Measurements from ENCODE around the gene MCAT.

Gene MCAT

GRCh38 chr22:43171607-43172006 is 28.4 kb upstream of the MCAT start:
- peaks cover 30% of the 10 kb centered on the region for H3K36me3 ChIP-seq (ENCODE audit: control insufficient read depth, insufficient read depth, low read length)
- TF ChIP-seq CTCF (IDR thresholded peaks at IDR 0.05; ENCODE audit: insufficient read depth, low read length, poor library complexity, severe bottlenecking), result no peak
- DNase-seq (ENCODE audit: extremely low read depth, insufficient read length), result no peak

GRCh38 chr22:43171019-43171491 is 27.9 kb upstream of the MCAT start:
- Histone ChIP-seq H3K27me3 (replicated peaks; ENCODE audit: control insufficient read depth, insufficient read depth, low read length) (no peaks in the 10 kb centered on the region), H3K4me3 (replicated peaks; ENCODE audit: low read depth, low read length) (no peak overlapping the region), H3K36me3 (ENCODE audit: control insufficient read depth, insufficient read depth, low read length) (peaks cover 28% of the 10 kb centered on the region)
- TF ChIP-seq CTCF (IDR thresholded peaks at IDR 0.05; ENCODE audit: insufficient read depth, low read length, poor library complexity, severe bottlenecking), result no peak
- no peak for DNase-seq (ENCODE audit: extremely low read depth, insufficient read length)

More at GRCh38 chr22:43171607-43172006, 28.4 kb upstream of the MCAT start:
- Histone ChIP-seq H3K27me3 (replicated peaks; ENCODE audit: control insufficient read depth, insufficient read depth, low read length) (no peaks in the 10 kb centered on the region), H3K4me3 (replicated peaks; ENCODE audit: low read depth, low read length) (no peak overlapping the region)

GRCh38 chr22:43170131-43170480 is 26.9 kb upstream of the MCAT start:
- peaks cover 27% of the 10 kb centered on the region for H3K36me3 ChIP-seq (ENCODE audit: control insufficient read depth, insufficient read depth, low read length)
- H3K4me3 ChIP-seq (replicated peaks; ENCODE audit: low read depth, low read length), result no peak overlapping the region
- no peak for TF ChIP-seq CTCF (IDR thresholded peaks at IDR 0.05; ENCODE audit: insufficient read depth, low read length, poor library complexity, severe bottlenecking)
- H3K27me3 ChIP-seq (replicated peaks; ENCODE audit: control insufficient read depth, insufficient read depth, low read length), result no peaks in the 10 kb centered on the region
- no peak for DNase-seq (ENCODE audit: extremely low read depth, insufficient read length)

GRCh38 chr22:43169310-43170130 is 26.3 kb upstream of the MCAT start:
- no peak for DNase-seq (ENCODE audit: extremely low read depth, insufficient read length)
- Histone ChIP-seq H3K4me3 (replicated peaks; ENCODE audit: low read depth, low read length) (no peak overlapping the region), H3K27me3 (replicated peaks; ENCODE audit: control insufficient read depth, insufficient read depth, low read length) (no peaks in the 10 kb centered on the region), H3K36me3 (ENCODE audit: control insufficient read depth, insufficient read depth, low read length) (peaks cover 25% of the 10 kb centered on the region)
- no peak for TF ChIP-seq CTCF (IDR thresholded peaks at IDR 0.05; ENCODE audit: insufficient read depth, low read length, poor library complexity, severe bottlenecking)

GRCh38 chr22:43168471-43169309 is 25.5 kb upstream of the MCAT start:
- no peak for TF ChIP-seq CTCF (IDR thresholded peaks at IDR 0.05; ENCODE audit: insufficient read depth, low read length, poor library complexity, severe bottlenecking)
- no peaks in the 10 kb centered on the region for H3K27me3 ChIP-seq (replicated peaks; ENCODE audit: control insufficient read depth, insufficient read depth, low read length)
- H3K36me3 ChIP-seq (ENCODE audit: control insufficient read depth, insufficient read depth, low read length), result peaks cover 19% of the 10 kb centered on the region
- no peak overlapping the region for H3K4me3 ChIP-seq (replicated peaks; ENCODE audit: low read depth, low read length)
- no peak for DNase-seq (ENCODE audit: extremely low read depth, insufficient read length)

All from GM06990 (cell line).